Esophagus mucosa (tissue), 1 donor: ENCODE results near the gene KAT6B. TPM values are rescaled to one million over a fixed set of nuclear protein-coding genes. Genes with fewer than 3 reads are reported as not detected.
A peak's percentile ranks its signal among the peaks of the same experiment; 100 is the strongest.

Experiments
- ATAC-seq: fragments of 200-7000 bp; cut with Tn5 transposase; one replicate; pipeline ENCODE4 v1.9.1; 2020
- total RNA-seq: library from RNA; stranded (reverse); gene quantifications from one replicate; pipeline ENCODE4 v1.2.4, GENCODE V29; 2023
- donor health status: DM: yes; HTN: yes; CAD: no.

KAT6B gene
- total RNA-seq, 1 donor from 2014 or later: 17.3 TPM

- peak; percentile 93 for ATAC-seq
Measured at GRCh38 chr10:74924251-74924963, 98.0 kb downstream of the KAT6B start.

GRCh38 chr10:74925291-74925690 is 98.9 kb downstream of the KAT6B start:
- ATAC-seq: no peak

- ATAC-seq: no peak
Measured at GRCh38 chr10:74925708-74926107, 99.3 kb downstream of the KAT6B start.

GRCh38 chr10:74926791-74927585 is 100.6 kb downstream of the KAT6B start:
- ATAC-seq: no peak

- no peak for ATAC-seq
Measured at GRCh38 chr10:74927701-74928100, 101.3 kb downstream of the KAT6B start.

- ATAC-seq: no peak
Measured at GRCh38 chr10:74928742-74929191, 102.4 kb downstream of the KAT6B start.

- ATAC-seq: no peak
Measured at GRCh38 chr10:74929197-74929596, 102.8 kb downstream of the KAT6B start.

GRCh38 chr10:74930965-74931364 is 104.6 kb downstream of the KAT6B start:
- no peak for ATAC-seq

GRCh38 chr10:74932648-74933047 is 106.2 kb downstream of the KAT6B start:
- no peak for ATAC-seq

- no peak for ATAC-seq
Measured at GRCh38 chr10:74934100-74934812, 107.9 kb downstream of the KAT6B start.

GRCh38 chr10:74936577-74937265 is 110.3 kb downstream of the KAT6B start:
- no peak for ATAC-seq

GRCh38 chr10:74937266-74937856 is 111.0 kb downstream of the KAT6B start:
- ATAC-seq: no peak

- ATAC-seq: no peak
Measured at GRCh38 chr10:74944205-74944604, 117.8 kb downstream of the KAT6B start.

GRCh38 chr10:74947781-74948401 is 121.5 kb downstream of the KAT6B start:
- ATAC-seq: peak; percentile 44

GRCh38 chr10:74949034-74949832 is 122.8 kb downstream of the KAT6B start:
- ATAC-seq: no peak

GRCh38 chr10:74949843-74950765 is 123.7 kb downstream of the KAT6B start:
- no peak for ATAC-seq

- no peak for ATAC-seq
Measured at GRCh38 chr10:74953214-74953613, 126.8 kb downstream of the KAT6B start.

GRCh38 chr10:74955796-74956195 is 129.4 kb downstream of the KAT6B start:
- ATAC-seq: no peak

- ATAC-seq: no peak
Measured at GRCh38 chr10:74956555-74957111, 130.2 kb downstream of the KAT6B start.
